DND-41 (cell line): ENCODE results near the gene TYW1B.
"Not testable (repeated sequence)": the region's sequence is repeated elsewhere in the genome, so short reads cannot be mapped to it uniquely, and the experiment has no call there.

Source experiments
- ATAC-seq: fragments of 200-7000 bp; cut with Tn5 transposase; 3 replicates; pipeline ENCODE4 v1.9.1; 2021; ENCODE audit warnings: low read depth; ENCODE audit not compliant: insufficient read depth
- DNase-seq: peaks from one replicate; pipeline ENCODE4 v3.0.0-alpha.2; 2020
- H2AFZ ChIP-seq: 2 replicates; pipeline ENCODE4 v1.6.0; 2012; ENCODE audit warnings: low read depth, low read length
- H3K27ac ChIP-seq: 2 replicates; pipeline ENCODE4 v1.5.1; 2012; ENCODE audit warnings: low read length, inconsistent platforms
- H3K27me3 ChIP-seq: fragments of 200-600 bp; sonication (generic); 2 replicates; pipeline ENCODE4 v1.6.0; 2012; ENCODE audit warnings: low read length, mild to moderate bottlenecking, inconsistent platforms; ENCODE audit not compliant: insufficient read depth, poor library complexity
- H3K36me3 ChIP-seq: 2 replicates; pipeline ENCODE4 v1.5.1; 2012; ENCODE audit warnings: low read length, inconsistent platforms; ENCODE audit not compliant: insufficient read depth
- H3K4me1 ChIP-seq: 2 replicates; pipeline ENCODE4 v1.5.1; 2012; ENCODE audit warnings: mild to moderate bottlenecking, low read length; ENCODE audit not compliant: insufficient read depth
- H3K4me2 ChIP-seq: 2 replicates; pipeline ENCODE4 v1.6.0; 2012; ENCODE audit warnings: mild to moderate bottlenecking, moderate library complexity, low read length, inconsistent platforms; ENCODE audit not compliant: insufficient read depth
- H3K4me3 ChIP-seq, 2 experiments: fragments of 200-600 bp in 1 of 2; shearing (Covaris generic) in 1 of 2; 2 replicates each; pipeline ENCODE4 v1.5.1; 2012 to 2016; ENCODE audit warnings: inconsistent platforms in 2 of 2, low read length in 2 of 2, mild to moderate bottlenecking in 2 of 2, low read depth in 1 of 2, moderate library complexity in 1 of 2
- H3K79me2 ChIP-seq: 2 replicates; pipeline ENCODE4 v1.6.0; 2012; ENCODE audit warnings: low read length, inconsistent platforms; ENCODE audit not compliant: insufficient read depth
- H3K9ac ChIP-seq: 2 replicates; pipeline ENCODE4 v1.6.0; 2012; ENCODE audit warnings: low read depth, mild to moderate bottlenecking, inconsistent platforms, low read length, moderate library complexity
- H3K9me3 ChIP-seq: 2 replicates; pipeline ENCODE4 v1.5.1; 2012; ENCODE audit warnings: low read length, moderate library complexity, mild to moderate bottlenecking, inconsistent platforms; ENCODE audit not compliant: insufficient read depth, severe bottlenecking
- H4K20me1 ChIP-seq: 2 replicates; pipeline ENCODE4 v1.6.0; 2012; ENCODE audit warnings: low read length; ENCODE audit not compliant: insufficient read depth
- CTCF ChIP-seq: IDR thresholded peaks from 2 replicates; pipeline ENCODE4 v1.5.1; 2012; ENCODE audit warnings: borderline replicate concordance, low read length, moderate library complexity, mild to moderate bottlenecking; ENCODE audit not compliant: poor library complexity, severe bottlenecking; ENCODE audit errors: extremely low read depth
- EZH2 ChIP-seq: IDR thresholded peaks from 3 replicates; pipeline ENCODE4 v1.6.1; 2012; ENCODE audit warnings: borderline replicate concordance, low read depth, mild to moderate bottlenecking, moderate library complexity, low read length, inconsistent platforms; ENCODE audit not compliant: severe bottlenecking

TYW1B gene

GRCh38 chr7:72689344-72689743, 138.7 kb downstream of the TYW1B start:
- not testable (repeated sequence) for H2AFZ ChIP-seq, H3K9ac ChIP-seq, H3K4me3 ChIP-seq, H3K9me3 ChIP-seq, DNase-seq, H3K27me3 ChIP-seq, H3K4me2 ChIP-seq, H4K20me1 ChIP-seq, H3K27ac ChIP-seq, H3K79me2 ChIP-seq, ATAC-seq, H3K4me1 ChIP-seq, H3K36me3 ChIP-seq

GRCh38 chr7:72681211-72681610, 146.8 kb downstream of the TYW1B start:
- H3K9me3 ChIP-seq, H3K27me3 ChIP-seq, H3K4me1 ChIP-seq, H3K4me3 ChIP-seq, H3K36me3 ChIP-seq, H3K27ac ChIP-seq, H2AFZ ChIP-seq, H3K9ac ChIP-seq, H3K79me2 ChIP-seq, ATAC-seq, DNase-seq, H3K4me2 ChIP-seq, H4K20me1 ChIP-seq: not testable (repeated sequence)

GRCh38 chr7:72676880-72677279, 151.1 kb downstream of the TYW1B start:
- H2AFZ ChIP-seq, H3K9me3 ChIP-seq: not testable (repeated sequence)

GRCh38 chr7:72676086-72676690, 151.8 kb downstream of the TYW1B start:
- H3K79me2 ChIP-seq: not testable (repeated sequence)

More at GRCh38 chr7:72676880-72677279, 151.1 kb downstream of the TYW1B start:
- not testable (repeated sequence) for H3K9ac ChIP-seq, H3K79me2 ChIP-seq, H3K4me2 ChIP-seq, DNase-seq, ATAC-seq, H3K36me3 ChIP-seq, H3K27me3 ChIP-seq, H3K27ac ChIP-seq, H3K4me3 ChIP-seq, H3K4me1 ChIP-seq, H4K20me1 ChIP-seq

GRCh38 chr7:72675686-72676085, 152.3 kb downstream of the TYW1B start:
- H3K79me2 ChIP-seq, H3K4me3 ChIP-seq, H3K36me3 ChIP-seq, H2AFZ ChIP-seq, DNase-seq, H3K9ac ChIP-seq, H3K27ac ChIP-seq, H4K20me1 ChIP-seq, H3K4me2 ChIP-seq, ATAC-seq, H3K9me3 ChIP-seq, H3K27me3 ChIP-seq, H3K4me1 ChIP-seq: not testable (repeated sequence)

More at GRCh38 chr7:72676086-72676690, 151.8 kb downstream of the TYW1B start:
- not testable (repeated sequence) for H3K4me2 ChIP-seq, H3K4me1 ChIP-seq, ATAC-seq, H4K20me1 ChIP-seq, H3K36me3 ChIP-seq, H3K27me3 ChIP-seq, H3K27ac ChIP-seq, H2AFZ ChIP-seq, H3K4me3 ChIP-seq, DNase-seq, H3K9me3 ChIP-seq, H3K9ac ChIP-seq

- Histone ChIP-seq H3K9me3 (no peaks in the 10 kb centered on the region), H3K36me3 (no peaks in the 10 kb centered on the region; the same call in 1 of the 2 replicates), H3K27ac (no peak overlapping the region), H2AFZ (no peak overlapping the region), H4K20me1 (no peaks in the 10 kb centered on the region), H3K4me1 (no peaks in the 10 kb centered on the region), H3K27me3 (no peaks in the 10 kb centered on the region), H3K9ac (no peak overlapping the region), H3K4me2 (no peak overlapping the region), H3K79me2 (no peaks in the 10 kb centered on the region), H3K4me3 (no peak overlapping the region)
- no peak for ATAC-seq
- DNase-seq: no peak
- no peak for TF ChIP-seq CTCF
- no peak for TF ChIP-seq EZH2
Observed at GRCh38 chr7:72674394-72674793, 153.6 kb downstream of the TYW1B start.

- not testable (repeated sequence) for H3K9me3 ChIP-seq, H3K27ac ChIP-seq, H3K79me2 ChIP-seq, ATAC-seq, H2AFZ ChIP-seq, DNase-seq, H3K36me3 ChIP-seq, H4K20me1 ChIP-seq, H3K4me3 ChIP-seq, H3K4me2 ChIP-seq, H3K4me1 ChIP-seq, H3K9ac ChIP-seq, H3K27me3 ChIP-seq
Observed at GRCh38 chr7:72670850-72671249, 157.2 kb downstream of the TYW1B start.
